Central memory CD4-positive, alpha-beta T cell (primary cell): ENCODE data around the gene KCNK17.

Experiments
- DNase-seq: peaks from one replicate; pipeline ENCODE4 v3.0.0; 2022

KCNK17 gene

GRCh38 chr6:39266782-39267355, 47.4 kb downstream of the KCNK17 start:
- no peak for DNase-seq

- no peak for DNase-seq
Observed at GRCh38 chr6:39266375-39266774, 47.8 kb downstream of the KCNK17 start.

GRCh38 chr6:39263303-39264037, 50.7 kb downstream of the KCNK17 start:
- no peak for DNase-seq

- DNase-seq, result no peak
Observed at GRCh38 chr6:39261751-39262150, 52.5 kb downstream of the KCNK17 start.

GRCh38 chr6:39260953-39261352, 53.3 kb downstream of the KCNK17 start:
- DNase-seq, result no peak

GRCh38 chr6:39260456-39260855, 53.8 kb downstream of the KCNK17 start:
- no peak for DNase-seq

GRCh38 chr6:39256294-39256940, 57.8 kb downstream of the KCNK17 start:
- DNase-seq, result no peak

GRCh38 chr6:39254999-39255535, 59.2 kb downstream of the KCNK17 start:
- no peak for DNase-seq

- no peak for DNase-seq
Observed at GRCh38 chr6:39251406-39251805, 62.8 kb downstream of the KCNK17 start.

- no peak for DNase-seq
Observed at GRCh38 chr6:39250507-39250906, 63.7 kb downstream of the KCNK17 start.

- DNase-seq, result no peak
Observed at GRCh38 chr6:39249278-39249677, 64.9 kb downstream of the KCNK17 start.
